Trophoblast cell (in vitro differentiated cells and primary cell): ENCODE results near the gene BCL11B.

ENCODE experiments used
- DNase-seq, 2 donors: peaks; one replicate each; pipeline ENCODE4 v3.0.0-alpha.2; 2016
- H2AFZ ChIP-seq: 2 replicates; pipeline ENCODE4 v1.6.1; 2013; ENCODE audit warnings: low read length, moderate library complexity, mild to moderate bottlenecking; ENCODE audit not compliant: insufficient read depth, poor library complexity
- H2AK5ac ChIP-seq: 2 replicates; pipeline ENCODE4 v1.6.1; 2013; ENCODE audit warnings: mild to moderate bottlenecking, low read length
- H2BK120ac ChIP-seq: 2 replicates; pipeline ENCODE4 v1.6.1; 2013; ENCODE audit warnings: low read length, mild to moderate bottlenecking, moderate library complexity; ENCODE audit not compliant: insufficient read depth, poor library complexity
- H2BK12ac ChIP-seq: 2 replicates; pipeline ENCODE4 v1.6.1; 2013; ENCODE audit warnings: mild to moderate bottlenecking, low read length, moderate library complexity
- H2BK5ac ChIP-seq: 2 replicates; pipeline ENCODE4 v1.6.1; 2013; ENCODE audit warnings: low read length, low read depth, moderate library complexity, mild to moderate bottlenecking; ENCODE audit not compliant: poor library complexity
- H3K14ac ChIP-seq: 2 replicates; pipeline ENCODE4 v1.6.1; 2013; ENCODE audit warnings: mild to moderate bottlenecking, low read length
- H3K18ac ChIP-seq: 2 replicates; pipeline ENCODE4 v1.6.1; 2013; ENCODE audit warnings: mild to moderate bottlenecking, low read length
- H3K23ac ChIP-seq: 2 replicates; pipeline ENCODE4 v1.6.1; 2013; ENCODE audit warnings: low read length
- H3K27ac ChIP-seq: 2 replicates; pipeline ENCODE4 v1.5.1; 2013; ENCODE audit warnings: low read depth, mild to moderate bottlenecking, inconsistent platforms, low read length, moderate library complexity
- H3K27me3 ChIP-seq: 2 replicates; pipeline ENCODE4 v1.6.1; 2013; ENCODE audit warnings: inconsistent platforms, mild to moderate bottlenecking, low read length, moderate library complexity; ENCODE audit not compliant: insufficient read depth
- H3K36me3 ChIP-seq, 2 experiments: 1 replicate in 1 of 2; 2 replicates in 1 of 2; pipeline ENCODE4 v1.6.1; 2013; ENCODE audit warnings: low read length in 2 of 2, mild to moderate bottlenecking in 2 of 2, moderate library complexity in 1 of 2; ENCODE audit not compliant: insufficient read depth in 2 of 2, control insufficient read depth in 1 of 2
- H3K4ac ChIP-seq: 2 replicates; pipeline ENCODE4 v1.6.1; 2013; ENCODE audit warnings: low read depth, mild to moderate bottlenecking, low read length, moderate library complexity
- H3K4me1 ChIP-seq, 2 experiments: 1 replicate in 1 of 2; 2 replicates in 1 of 2; pipeline ENCODE4 v1.6.1; 2013; ENCODE audit warnings: low read length in 2 of 2, mild to moderate bottlenecking in 2 of 2, moderate library complexity in 1 of 2; ENCODE audit not compliant: insufficient read depth in 2 of 2, control insufficient read depth in 1 of 2
- H3K4me2 ChIP-seq: 2 replicates; pipeline ENCODE4 v1.6.1; 2013; ENCODE audit warnings: inconsistent platforms, mild to moderate bottlenecking, low read length, moderate library complexity
- H3K4me3 ChIP-seq: 2 replicates; pipeline ENCODE4 v1.5.1; 2013; ENCODE audit warnings: mild to moderate bottlenecking, low read depth, low read length, inconsistent platforms
- H3K79me1 ChIP-seq: one replicate; pipeline ENCODE4 v1.6.1; 2013; ENCODE audit warnings: low read length
- H3K79me2 ChIP-seq: 2 replicates; pipeline ENCODE4 v1.6.1; 2013; ENCODE audit warnings: low read length, mild to moderate bottlenecking; ENCODE audit not compliant: control insufficient read depth, insufficient read depth, poor library complexity
- H3K9ac ChIP-seq: 2 replicates; pipeline ENCODE4 v1.6.1; 2013; ENCODE audit warnings: mild to moderate bottlenecking, low read length
- H3K9me3 ChIP-seq: 2 replicates; pipeline ENCODE4 v1.6.1; 2013; ENCODE audit warnings: low read depth, mild to moderate bottlenecking, control low read depth, inconsistent platforms, low read length; ENCODE audit not compliant: insufficient read depth
- H4K12ac ChIP-seq: 2 replicates; pipeline ENCODE4 v1.6.1; 2013; ENCODE audit warnings: low read depth, mild to moderate bottlenecking, low read length, moderate library complexity
- H4K8ac ChIP-seq: 2 replicates; pipeline ENCODE4 v1.6.1; 2013; ENCODE audit warnings: low read depth, mild to moderate bottlenecking, low read length, moderate library complexity
- H4K91ac ChIP-seq: one replicate; pipeline ENCODE4 v1.6.1; 2013; ENCODE audit warnings: low read depth, mild to moderate bottlenecking, low read length, moderate library complexity
- WGBS: extraction: QIAGEN DNeasy Blood & Tissue Kit; methylation state at CpG from one replicate; pipeline ENCODE4 v1.1.7; 2013; ENCODE audit warnings: missing lambda C conversion rate; ENCODE audit not compliant: insufficient read length, insufficient coverage; ENCODE audit errors: extremely low coverage; 5-methylcytosine and 5-hydroxymethylcytosine counted together

The BCL11B gene

DNA sequence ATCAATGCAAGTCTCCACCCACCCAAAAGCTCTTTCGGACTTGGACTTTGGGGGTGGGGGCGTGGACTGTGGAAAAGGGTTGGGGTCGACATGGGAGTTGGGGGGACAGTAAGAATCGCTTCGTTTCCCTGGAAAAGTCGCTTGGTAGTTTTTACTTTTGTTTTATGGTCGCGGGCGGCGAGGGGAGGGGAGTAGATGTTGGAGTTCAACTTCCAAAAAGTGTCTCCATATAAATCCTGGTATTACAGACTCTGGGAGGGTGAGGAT is 568 bp upstream of the BCL11B start:
- Histone ChIP-seq H3K79me2 (peaks cover 4% of the 10 kb centered on the region), H3K18ac (no peak overlapping the region), H3K4ac (no peak overlapping the region), H4K12ac (no peak overlapping the region), H3K27ac (no peak overlapping the region), H2AK5ac (no peak overlapping the region), H3K79me1 (peaks cover 14% of the 10 kb centered on the region), H4K8ac (no peak overlapping the region), H4K91ac (no peak overlapping the region), H3K27me3 (peaks cover 9% of the 10 kb centered on the region), H3K23ac (no peak overlapping the region), H3K4me2 (peak overlapping the region; percentile 96), H2BK12ac (no peak overlapping the region), H2BK120ac (no peak overlapping the region), H3K4me1 (peaks cover 28% of the 10 kb centered on the region in 2 experiments), H3K9me3 (peaks cover 3% of the 10 kb centered on the region), H2AFZ (no peak overlapping the region), H3K9ac (no peak overlapping the region), H2BK5ac (no peak overlapping the region), H3K4me3 (no peak overlapping the region), H3K36me3 (no peaks in the 10 kb centered on the region), H3K14ac (no peak overlapping the region)
- DNase-seq = no peak
- no CpG with 5 or more reads among the region's 10 CpGs for whole genome bisulfite sequencing

DNA sequence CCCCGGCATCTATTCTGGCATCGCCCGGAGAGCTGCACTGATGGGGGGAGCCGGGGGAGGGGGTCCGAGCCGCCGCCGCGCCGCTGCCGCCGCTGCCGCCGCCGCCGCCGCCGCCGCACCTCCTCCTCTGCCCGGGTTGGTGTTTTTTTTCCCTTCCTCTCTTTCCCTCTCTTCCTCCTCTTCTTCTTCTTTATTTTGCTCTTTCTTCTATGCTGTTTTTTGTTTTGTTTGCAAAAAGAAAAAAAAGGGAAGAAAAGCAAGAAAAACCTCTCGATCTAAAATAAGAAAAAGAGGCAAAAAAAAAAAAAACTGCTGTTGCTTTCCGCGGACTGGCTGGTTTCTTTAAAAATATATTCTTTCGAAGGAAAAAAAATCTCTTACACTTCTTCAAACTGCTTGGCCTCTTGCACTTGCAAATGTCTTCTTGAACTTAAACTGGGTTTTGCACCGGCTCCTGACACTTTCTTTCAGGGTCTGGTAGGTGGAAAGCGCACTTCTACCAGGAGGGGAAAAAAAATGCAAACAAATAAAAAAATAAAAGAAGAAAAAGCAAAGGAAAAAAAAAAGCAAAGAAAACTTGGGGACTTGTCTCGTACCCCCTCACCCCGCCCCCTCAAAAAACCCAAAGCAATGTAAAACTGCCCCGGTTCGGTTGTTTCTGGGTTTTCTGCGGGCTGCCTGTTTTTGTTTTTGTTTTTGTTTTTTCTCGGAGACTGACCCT is 616 bp downstream of the BCL11B start:
- Histone ChIP-seq H3K14ac (peak overlapping the region; percentile 80), H3K79me1 (peaks cover 14% of the 10 kb centered on the region), H3K9me3 (peaks cover 3% of the 10 kb centered on the region), H3K18ac (peak overlapping the region; percentile 74), H4K8ac (no peak overlapping the region), H3K4ac (no peak overlapping the region), H4K12ac (no peak overlapping the region), H2AK5ac (no peak overlapping the region), H2BK5ac (peak overlapping the region; percentile 12), H3K36me3 (no peaks in the 10 kb centered on the region), H3K4me1 (peaks cover 28% of the 10 kb centered on the region in 2 experiments), H3K79me2 (peaks cover 4% of the 10 kb centered on the region), H3K4me2 (peak overlapping the region; percentile 98), H2BK12ac (no peak overlapping the region), H3K23ac (no peak overlapping the region), H2AFZ (peak overlapping the region; percentile 37), H3K27me3 (peaks cover 9% of the 10 kb centered on the region), H3K4me3 (peak overlapping the region; percentile 75), H3K9ac (peak overlapping the region; percentile 7), H2BK120ac (no peak overlapping the region), H3K27ac (no peak overlapping the region), H4K91ac (peak overlapping the region; percentile 58)
- WGBS = no CpG with 5 or more reads among the region's 32 CpGs
- no peak for DNase-seq

DNA sequence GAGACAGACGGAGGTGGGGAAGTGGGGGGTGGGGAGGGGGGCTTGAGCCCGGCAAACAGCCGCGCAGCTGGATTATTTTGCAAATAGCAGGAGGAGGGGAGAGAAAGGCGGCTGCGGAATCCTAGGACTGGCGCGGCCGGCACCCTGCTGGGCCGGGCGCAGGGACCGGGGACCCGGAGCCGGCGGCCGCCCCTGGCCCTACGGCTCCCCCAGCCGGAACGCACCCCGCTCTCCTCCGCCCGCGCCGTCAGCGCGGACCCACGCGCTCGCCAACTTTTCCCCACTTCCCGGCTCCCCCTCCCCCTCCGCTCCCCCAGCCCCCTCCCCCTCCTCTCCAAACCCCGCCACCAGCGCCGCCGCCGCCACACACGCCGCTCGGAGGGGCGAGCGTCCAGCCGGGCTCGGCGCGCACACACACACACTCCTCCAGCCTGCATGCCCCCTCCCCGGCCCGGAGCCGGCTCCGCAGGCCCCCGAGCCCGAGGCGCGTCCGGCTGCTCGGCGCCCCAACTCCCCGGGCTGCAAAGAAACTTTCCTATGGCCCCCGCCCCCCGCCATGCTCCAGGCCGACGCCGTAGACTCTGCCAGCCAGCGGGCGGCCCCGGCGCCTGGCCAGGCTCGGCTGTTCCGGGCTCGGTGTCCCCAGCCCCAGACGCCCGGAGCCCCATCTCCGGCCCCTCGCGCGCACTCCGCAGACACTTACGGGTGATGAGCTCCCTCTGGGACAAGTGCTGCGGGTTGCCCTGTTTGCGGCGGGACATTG is 1.4 kb downstream of the BCL11B start:
- H3K27me3 ChIP-seq = peaks cover 9% of the 10 kb centered on the region
- peak overlapping the region; percentile 12 for H2BK5ac ChIP-seq
- no peak overlapping the region for H3K23ac ChIP-seq
- H3K18ac ChIP-seq = peak overlapping the region; percentile 74
- DNase-seq = no peak
- H3K36me3 ChIP-seq = no peaks in the 10 kb centered on the region
- H4K91ac ChIP-seq = peak overlapping the region; percentile 58
- no peak overlapping the region for H3K27ac ChIP-seq
- H2AFZ ChIP-seq = peak overlapping the region; percentile 37
- H3K9ac ChIP-seq = no peak overlapping the region
- WGBS = no CpG with 5 or more reads among the region's 80 CpGs
- H3K14ac ChIP-seq = peak overlapping the region; percentile 80
- peak overlapping the region; percentile 75 for H3K4me3 ChIP-seq
- H4K8ac ChIP-seq = no peak overlapping the region
- H3K4me1 ChIP-seq = peaks cover 28% of the 10 kb centered on the region in 2 experiments
- peak overlapping the region; percentile 33 for H3K4ac ChIP-seq
- no peak overlapping the region for H2AK5ac ChIP-seq
- peak overlapping the region; percentile 98 for H3K4me2 ChIP-seq
- H3K9me3 ChIP-seq = peaks cover 3% of the 10 kb centered on the region
- no peak overlapping the region for H2BK12ac ChIP-seq
- peaks cover 14% of the 10 kb centered on the region for H3K79me1 ChIP-seq
- peak overlapping the region; percentile 22 for H2BK120ac ChIP-seq
- peaks cover 4% of the 10 kb centered on the region for H3K79me2 ChIP-seq
- H4K12ac ChIP-seq = no peak overlapping the region

DNA sequence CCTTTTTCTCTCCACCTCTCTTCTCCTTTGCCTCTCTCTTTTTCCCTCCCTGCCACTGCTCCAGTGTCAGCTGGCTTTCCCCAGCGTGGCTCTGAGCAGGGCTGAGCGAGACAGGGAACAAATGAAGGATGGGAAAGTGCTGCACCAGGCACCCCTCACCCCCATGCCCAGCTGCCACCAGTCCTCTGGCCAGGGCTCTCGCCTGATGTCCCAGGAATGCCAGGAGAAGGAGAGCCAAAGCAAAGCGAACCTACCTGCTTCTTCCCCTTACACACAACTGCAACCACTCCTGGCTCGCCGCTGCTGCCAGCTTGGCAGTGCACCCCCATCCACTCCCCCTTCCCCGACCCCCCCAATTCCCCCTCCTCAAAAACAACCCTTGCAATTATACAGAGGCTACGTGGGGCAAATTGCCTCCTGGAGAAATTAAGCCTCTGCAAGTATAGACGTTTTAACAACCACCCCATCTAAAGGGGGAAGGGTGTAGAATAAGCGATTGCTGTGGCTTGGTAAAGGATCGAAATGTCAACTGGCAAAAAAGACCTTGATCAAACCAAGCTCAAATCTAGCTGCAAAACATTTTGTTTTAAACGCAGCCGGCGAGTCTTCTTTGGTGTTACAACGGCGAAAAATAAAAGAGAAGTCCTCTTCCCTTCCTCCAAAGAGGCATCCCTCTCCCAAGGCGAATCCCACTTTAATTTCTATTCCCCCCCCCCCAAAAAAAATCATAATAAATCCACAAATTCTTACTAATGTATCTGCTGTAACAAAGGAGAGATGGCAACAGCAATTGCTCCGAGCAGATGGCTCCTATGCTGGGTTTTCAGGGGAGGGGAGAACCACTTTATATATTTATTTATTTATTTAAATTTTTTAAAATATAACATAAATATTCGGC is 2.9 kb downstream of the BCL11B start:
- Histone ChIP-seq H3K27ac (peak overlapping the region; percentile 68), H3K79me2 (peaks cover 2% of the 10 kb centered on the region), H3K9ac (no peak overlapping the region), H3K4me3 (peak overlapping the region; percentile 51), H4K12ac (no peak overlapping the region), H3K18ac (peak overlapping the region; percentile 49), H2BK12ac (peak overlapping the region; percentile 25), H3K79me1 (peaks cover 11% of the 10 kb centered on the region), H3K9me3 (peaks cover 1% of the 10 kb centered on the region), H3K4me1 (peaks cover 23 to 27% of the 10 kb centered on the region in 2 experiments), H3K4me2 (peak overlapping the region; percentile 98), H3K36me3 (no peaks in the 10 kb centered on the region), H2BK5ac (peak overlapping the region; percentile 18), H3K27me3 (peaks cover 9% of the 10 kb centered on the region), H2AFZ (no peak overlapping the region), H4K91ac (peak overlapping the region; percentile 60), H4K8ac (no peak overlapping the region), H3K14ac (peak overlapping the region; percentile 5), H3K23ac (no peak overlapping the region), H3K4ac (no peak overlapping the region), H2BK120ac (peak overlapping the region; percentile 61), H2AK5ac (peak overlapping the region; percentile 32)
- no peak for DNase-seq
- WGBS = no CpG with 5 or more reads among the region's 19 CpGs
